Tibial nerve (tissue), 4 donors: Measurements from ENCODE around the gene ZBTB7C. TPM values are rescaled to one million over a fixed set of nuclear protein-coding genes. Genes with fewer than 3 reads are reported as not detected.

ENCODE experiments used
- DNase-seq, 2 donors: peaks; one replicate each; pipeline ENCODE4 v3.0.0-alpha.2; 2019; ENCODE audit warnings: low spot score in 2 of 2
- H3K27ac ChIP-seq, 4 donors: fragments of 200-600 bp; sonication (generic) in 3 of 4; one replicate each; pipeline ENCODE4 v1.5.1; 2017 to 2019; ENCODE audit warnings: mild to moderate bottlenecking in 1 of 4
- H3K27me3 ChIP-seq, 2 donors: fragments of 200-600 bp; sonication (generic) in 1 of 2; one replicate each; pipeline versions ENCODE4 v1.5.1 to v1.6.0; 2017 to 2019
- H3K36me3 ChIP-seq, 3 donors: fragments of 200-600 bp; sonication (generic); one replicate each; pipeline ENCODE4 v1.5.1; 2018 to 2019
- H3K4me1 ChIP-seq, 4 donors: fragments of 200-600 bp; sonication (generic) in 3 of 4; one replicate each; pipeline ENCODE4 v1.5.1; 2017 to 2019
- H3K4me3 ChIP-seq, 4 donors: fragments of 200-600 bp; sonication (generic) in 3 of 4; one replicate each; pipeline ENCODE4 v1.5.1; 2017 to 2019; ENCODE audit warnings: mild to moderate bottlenecking in 1 of 4, moderate library complexity in 1 of 4
- H3K9me3 ChIP-seq, 4 donors: fragments of 200-600 bp; sonication (generic) in 3 of 4; one replicate each; pipeline ENCODE4 v1.5.1; 2017 to 2019
- EP300 ChIP-seq, 2 donors: sonication (generic); formaldehyde crosslinking; IDR thresholded peaks; one replicate each; pipeline ENCODE4 v1.6.1; 2017; ENCODE audit warnings: antibody characterized with exemption in 2 of 2, mild to moderate bottlenecking in 1 of 2
- POLR2A ChIP-seq, 2 donors: fragments of 450-650 bp; IDR thresholded peaks; one replicate each; pipeline ENCODE4 v1.6.1; 2017; ENCODE audit warnings: antibody characterized with exemption in 2 of 2, mild to moderate bottlenecking in 2 of 2, moderate library complexity in 2 of 2
- WGBS, 2 donors: methylation state at CpG; one replicate each; pipeline ENCODE4 v1.1.5; 2018; 5-methylcytosine and 5-hydroxymethylcytosine counted together
- total RNA-seq, 4 donors: library from RNA; depleted of rRNA; stranded (reverse); fragments of >200 nt; gene quantifications; one replicate each; pipeline ENCODE4 v1.1.0, GENCODE V29; 2016
- TF ChIP-seq, protein P1 (sequence below), 5 experiments: fragments of 200-600 bp in 3 of 5; fragments of 450-650 bp in 2 of 5; sonication (generic) in 3 of 5; IDR thresholded peaks; one replicate each; pipeline ENCODE4 v1.5.1; 2016 to 2019; ENCODE audit warnings: antibody characterized with exemption in 5 of 5, mild to moderate bottlenecking in 3 of 5, moderate library complexity in 2 of 5

Gene ZBTB7C
- total RNA-seq, 4 donors from 2014 or later = 24.6 to 95.0 (median 75.3) TPM

GRCh38 chr18:48100165-48100575 lies 309.0 kb downstream of the ZBTB7C start:
- no peak for TF ChIP-seq POLR2A (IDR thresholded peaks at IDR 0.05)
- TF ChIP-seq, protein P1, sequence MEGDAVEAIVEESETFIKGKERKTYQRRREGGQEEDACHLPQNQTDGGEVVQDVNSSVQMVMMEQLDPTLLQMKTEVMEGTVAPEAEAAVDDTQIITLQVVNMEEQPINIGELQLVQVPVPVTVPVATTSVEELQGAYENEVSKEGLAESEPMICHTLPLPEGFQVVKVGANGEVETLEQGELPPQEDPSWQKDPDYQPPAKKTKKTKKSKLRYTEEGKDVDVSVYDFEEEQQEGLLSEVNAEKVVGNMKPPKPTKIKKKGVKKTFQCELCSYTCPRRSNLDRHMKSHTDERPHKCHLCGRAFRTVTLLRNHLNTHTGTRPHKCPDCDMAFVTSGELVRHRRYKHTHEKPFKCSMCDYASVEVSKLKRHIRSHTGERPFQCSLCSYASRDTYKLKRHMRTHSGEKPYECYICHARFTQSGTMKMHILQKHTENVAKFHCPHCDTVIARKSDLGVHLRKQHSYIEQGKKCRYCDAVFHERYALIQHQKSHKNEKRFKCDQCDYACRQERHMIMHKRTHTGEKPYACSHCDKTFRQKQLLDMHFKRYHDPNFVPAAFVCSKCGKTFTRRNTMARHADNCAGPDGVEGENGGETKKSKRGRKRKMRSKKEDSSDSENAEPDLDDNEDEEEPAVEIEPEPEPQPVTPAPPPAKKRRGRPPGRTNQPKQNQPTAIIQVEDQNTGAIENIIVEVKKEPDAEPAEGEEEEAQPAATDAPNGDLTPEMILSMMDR (IDR thresholded peaks at IDR 0.05) = no peak
- TF ChIP-seq EP300 (IDR thresholded peaks at IDR 0.05) = no peak
- no peaks in the 10 kb centered on the region for H3K36me3 ChIP-seq
- H3K4me3 ChIP-seq = no peak overlapping the region
- WGBS, 2 donors = 41% methylated on average over 8 of the region's 8 CpGs
- no peaks in the 10 kb centered on the region for H3K9me3 ChIP-seq
- no peak overlapping the region for H3K27ac ChIP-seq
- peaks cover 0 to 19% (median 3%) of the 10 kb centered on the region in 4 donors for H3K4me1 ChIP-seq
- DNase-seq = no peak
- no peaks in the 10 kb centered on the region for H3K27me3 ChIP-seq

- WGBS, 2 donors = 70 to 73% methylated on average over 8 of the region's 8 CpGs
- H3K4me3 ChIP-seq = no peak overlapping the region
- no peak for DNase-seq
- no peaks in the 10 kb centered on the region for H3K27me3 ChIP-seq
- H3K9me3 ChIP-seq = no peaks in the 10 kb centered on the region
- H3K4me1 ChIP-seq = peaks cover 0 to 19% (median 3%) of the 10 kb centered on the region in 4 donors
- TF ChIP-seq, protein P1 (IDR thresholded peaks at IDR 0.05) = no peak
- TF ChIP-seq EP300 (IDR thresholded peaks at IDR 0.05) = no peak
- no peak for TF ChIP-seq POLR2A (IDR thresholded peaks at IDR 0.05)
- H3K27ac ChIP-seq = no peak overlapping the region
- no peaks in the 10 kb centered on the region for H3K36me3 ChIP-seq
These were observed 309.6 kb downstream of the ZBTB7C start for GRCh38 chr18:48099481-48100164.

DNA sequence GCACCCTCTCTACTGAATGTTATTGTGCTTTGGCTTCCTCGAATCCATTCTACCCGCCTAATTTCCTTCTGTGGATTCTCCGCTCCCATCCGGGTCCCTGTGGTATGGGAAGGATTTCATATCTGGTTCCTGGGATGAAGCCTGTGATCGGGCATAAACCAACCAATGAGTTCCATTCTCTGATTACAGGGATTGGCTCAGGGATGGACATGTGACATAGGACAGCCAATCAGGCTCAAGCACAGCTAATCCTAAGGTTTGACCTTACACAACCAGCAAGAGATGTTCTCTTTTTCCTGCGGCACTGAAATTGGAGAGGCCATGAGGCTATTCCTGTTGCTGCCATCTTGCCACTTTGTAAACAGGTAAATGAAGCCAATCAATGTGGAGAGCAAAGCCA lies 310.6 kb downstream of the ZBTB7C start:
- H3K27ac ChIP-seq = no peak overlapping the region
- no peak for DNase-seq

GRCh38 chr18:48098007-48098406 lies 311.2 kb downstream of the ZBTB7C start:
- DNase-seq = no peak
- no peaks in the 10 kb centered on the region for H3K9me3 ChIP-seq
- H3K27me3 ChIP-seq = no peaks in the 10 kb centered on the region
- H3K4me1 ChIP-seq = peaks cover 0 to 19% (median 3%) of the 10 kb centered on the region in 4 donors
- no peak overlapping the region for H3K4me3 ChIP-seq
- TF ChIP-seq EP300 (IDR thresholded peaks at IDR 0.05) (no peak), POLR2A (IDR thresholded peaks at IDR 0.05) (no peak)
- TF ChIP-seq, protein P1 (IDR thresholded peaks at IDR 0.05) = no peak
- WGBS, 2 donors = 72 to 73% methylated on average over 3 of the region's 3 CpGs
- H3K27ac ChIP-seq = no peak overlapping the region
- no peaks in the 10 kb centered on the region for H3K36me3 ChIP-seq

More for the DNA sequence above, 310.6 kb downstream of the ZBTB7C start:
- no peaks in the 10 kb centered on the region for H3K9me3 ChIP-seq
- TF ChIP-seq, protein P1 (IDR thresholded peaks at IDR 0.05) = no peak
- TF ChIP-seq EP300 (IDR thresholded peaks at IDR 0.05) = no peak
- no peak for TF ChIP-seq POLR2A (IDR thresholded peaks at IDR 0.05)
- WGBS, 2 donors = 73 to 95% methylated on average over 6 of the region's 6 CpGs
- H3K36me3 ChIP-seq = no peaks in the 10 kb centered on the region
- H3K27me3 ChIP-seq = no peaks in the 10 kb centered on the region
- H3K4me1 ChIP-seq = peaks cover 0 to 19% (median 3%) of the 10 kb centered on the region in 4 donors
- H3K4me3 ChIP-seq = no peak overlapping the region

GRCh38 chr18:48095726-48096125 lies 313.5 kb downstream of the ZBTB7C start:
- 78 to 82% methylated on average over 8 of the region's 8 CpGs for WGBS, 2 donors

More at GRCh38 chr18:48095726-48096125, 313.5 kb downstream of the ZBTB7C start:
- peaks cover 0 to 10% (median 0%) of the 10 kb centered on the region in 4 donors for H3K4me1 ChIP-seq
- no peaks in the 10 kb centered on the region for H3K36me3 ChIP-seq
- no peak overlapping the region for H3K4me3 ChIP-seq
- H3K27me3 ChIP-seq = no peaks in the 10 kb centered on the region
- no peak overlapping the region for H3K27ac ChIP-seq
- TF ChIP-seq POLR2A (IDR thresholded peaks at IDR 0.05) = no peak
- no peak for TF ChIP-seq EP300 (IDR thresholded peaks at IDR 0.05)
- TF ChIP-seq, protein P1 (IDR thresholded peaks at IDR 0.05) = no peak
- no peaks in the 10 kb centered on the region for H3K9me3 ChIP-seq
- DNase-seq = no peak
